LHCN-M2 (cell line): ENCODE measurements around the gene MDM4. TPM values are rescaled to one million over a fixed set of nuclear protein-coding genes. Genes with fewer than 3 reads are reported as not detected.

Experiments used
- DNase-seq: peaks from one replicate; pipeline ENCODE4 v3.0.0-alpha.2; 2012; ENCODE audit warnings: low read depth
- total RNA-seq: library from RNA; depleted of rRNA; stranded (reverse); fragments of >200 nt; gene quantifications from 2 replicates; pipeline ENCODE4 v1.2.3, GENCODE V29; 2014; rRNA removed

Gene MDM4
- total RNA-seq, 1 experiment from 2014 or later = 14.5 TPM

GRCh38 chr1:204605791-204606190 lies 89.6 kb downstream of the MDM4 start:
- no peak for DNase-seq

Other genes starting within 250 kb of the MDM4 start
- 36.2 and 50.9 TPM in 2 replicates for gene PLEKHA6, start 156.5 kb upstream of the MDM4 start, total RNA-seq
- gene PPP1R15B, start 104.6 kb upstream of the MDM4 start, total RNA-seq = 15.1 and 17.8 TPM in 2 replicates
- 0.29 TPM in 1 of 2 replicates, not detected in the other for gene PIK3C2B, start 21.6 kb upstream of the MDM4 start, total RNA-seq
- gene LRRN2, start 169.3 kb downstream of the MDM4 start, total RNA-seq = not detected in 2 replicates